Right atrium auricular region (tissue), 2 donors: ENCODE measurements around the gene NDRG3. TPM values are rescaled to one million over a fixed set of nuclear protein-coding genes. Genes with fewer than 3 reads are reported as not detected.

ENCODE experiments used
- DNase-seq: peaks from one replicate; pipeline ENCODE4 v3.0.0-alpha.2; 2019; ENCODE audit warnings: low spot score
- H3K27ac ChIP-seq, 2 donors: fragments of 200-600 bp; sonication (generic); 1 replicate in 1 of 2; 2 replicates in 1 of 2; pipeline ENCODE4 v1.5.1; 2016 to 2019
- H3K27me3 ChIP-seq, 2 donors: fragments of 200-600 bp; sonication (generic); one replicate each; pipeline versions ENCODE4 v1.5.1 to v1.6.0; 2017 to 2019
- H3K36me3 ChIP-seq: fragments of 200-600 bp; sonication (generic); one replicate; pipeline ENCODE4 v1.5.1; 2016
- H3K4me1 ChIP-seq, 2 donors: fragments of 200-600 bp; sonication (generic); one replicate each; pipeline versions ENCODE4 v1.5.1 to v1.6.0; 2017 to 2019
- H3K4me3 ChIP-seq, 2 donors: fragments of 200-600 bp; sonication (generic); 1 replicate in 1 of 2; 2 replicates in 1 of 2; pipeline ENCODE4 v1.5.1; 2017 to 2019; ENCODE audit warnings: mild to moderate bottlenecking in 1 of 2, moderate library complexity in 1 of 2
- H3K9me3 ChIP-seq, 2 donors: fragments of 200-600 bp; sonication (generic); one replicate each; pipeline ENCODE4 v1.5.1; 2019
- total RNA-seq, 2 donors: library from RNA; depleted of rRNA; stranded (reverse); fragments of >200 nt; gene quantifications; one replicate each; pipeline ENCODE4 v1.1.0, GENCODE V29; 2016
- TF ChIP-seq, protein P1 (sequence below), 2 donors: fragments of 200-600 bp; sonication (generic); IDR thresholded peaks; one replicate each; pipeline ENCODE4 v1.5.1; 2019; ENCODE audit warnings: antibody characterized with exemption in 2 of 2

Gene NDRG3
- total RNA-seq, 2 donors from 2014 or later = 19.7 to 33.9 TPM

DNA sequence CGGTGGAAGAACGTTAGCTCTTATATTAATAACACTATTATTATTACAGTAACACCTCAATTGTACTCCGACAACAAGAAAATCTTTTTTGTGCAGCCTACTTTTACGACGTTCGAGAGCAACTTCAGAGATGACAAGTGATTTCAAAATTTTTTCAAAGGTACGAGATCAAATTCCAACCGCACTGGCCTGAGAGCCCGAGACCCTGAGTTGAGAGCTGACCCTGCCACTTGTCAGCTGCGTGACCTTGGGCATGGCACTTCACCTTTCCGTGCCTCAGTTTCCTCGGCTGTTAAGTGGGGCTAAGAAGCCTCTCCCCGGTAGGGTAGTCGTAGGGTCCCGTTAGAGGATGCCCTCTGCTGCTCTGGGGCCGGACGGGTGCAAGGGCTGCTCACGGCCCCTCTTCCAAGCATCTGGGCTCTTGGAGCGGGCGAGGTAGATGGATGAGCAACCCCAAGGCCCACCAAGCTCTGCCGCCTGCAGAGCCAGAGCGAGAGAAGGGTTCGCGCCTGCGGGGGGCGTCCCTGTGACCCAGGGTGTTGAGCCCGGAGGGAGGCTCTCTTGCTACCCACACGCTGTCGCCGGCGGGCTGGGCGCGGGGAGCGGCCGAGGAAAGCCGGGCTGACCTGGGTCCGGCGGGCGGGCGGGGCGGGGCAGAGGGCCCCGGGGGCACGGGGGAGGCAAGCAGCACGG is 510 bp downstream of the NDRG3 start:
- Histone ChIP-seq H3K36me3 (no peaks in the 10 kb centered on the region), H3K4me1 (peaks cover 0 to 53% of the 10 kb centered on the region in 2 donors), H3K27ac (peak overlapping the region; percentile 90 to 94), H3K4me3 (peak overlapping the region; percentile 79 to 96), H3K27me3 (no peaks in the 10 kb centered on the region), H3K9me3 (no peaks in the 10 kb centered on the region)
- TF ChIP-seq, protein P1, sequence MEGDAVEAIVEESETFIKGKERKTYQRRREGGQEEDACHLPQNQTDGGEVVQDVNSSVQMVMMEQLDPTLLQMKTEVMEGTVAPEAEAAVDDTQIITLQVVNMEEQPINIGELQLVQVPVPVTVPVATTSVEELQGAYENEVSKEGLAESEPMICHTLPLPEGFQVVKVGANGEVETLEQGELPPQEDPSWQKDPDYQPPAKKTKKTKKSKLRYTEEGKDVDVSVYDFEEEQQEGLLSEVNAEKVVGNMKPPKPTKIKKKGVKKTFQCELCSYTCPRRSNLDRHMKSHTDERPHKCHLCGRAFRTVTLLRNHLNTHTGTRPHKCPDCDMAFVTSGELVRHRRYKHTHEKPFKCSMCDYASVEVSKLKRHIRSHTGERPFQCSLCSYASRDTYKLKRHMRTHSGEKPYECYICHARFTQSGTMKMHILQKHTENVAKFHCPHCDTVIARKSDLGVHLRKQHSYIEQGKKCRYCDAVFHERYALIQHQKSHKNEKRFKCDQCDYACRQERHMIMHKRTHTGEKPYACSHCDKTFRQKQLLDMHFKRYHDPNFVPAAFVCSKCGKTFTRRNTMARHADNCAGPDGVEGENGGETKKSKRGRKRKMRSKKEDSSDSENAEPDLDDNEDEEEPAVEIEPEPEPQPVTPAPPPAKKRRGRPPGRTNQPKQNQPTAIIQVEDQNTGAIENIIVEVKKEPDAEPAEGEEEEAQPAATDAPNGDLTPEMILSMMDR (IDR thresholded peaks at IDR 0.05) = no peak
- no peak for DNase-seq

DNA sequence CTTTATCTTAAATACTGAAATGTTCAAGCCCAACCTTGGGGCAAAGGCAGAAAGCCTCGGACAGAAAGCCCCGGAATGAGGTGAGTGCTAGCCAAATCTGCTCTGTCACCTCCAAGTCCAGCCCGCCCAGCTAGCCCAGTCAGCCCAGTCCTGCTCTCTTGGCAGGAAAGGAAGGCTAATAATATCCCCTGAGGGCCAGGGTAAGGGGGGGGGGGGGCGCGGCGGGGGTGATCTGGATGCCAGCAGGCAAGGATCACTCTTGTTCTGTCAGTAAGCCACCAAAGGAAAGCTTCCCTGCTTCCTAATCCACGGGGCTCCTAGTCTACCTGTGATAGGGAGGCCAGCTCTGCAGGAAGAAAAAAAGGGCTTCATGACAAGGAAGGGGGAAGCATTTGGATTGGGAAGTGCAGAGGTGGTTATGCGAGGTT is 1.1 kb downstream of the NDRG3 start:
- Histone ChIP-seq H3K27ac (peak overlapping the region; percentile 90 to 94), H3K9me3 (no peaks in the 10 kb centered on the region), H3K27me3 (no peaks in the 10 kb centered on the region), H3K4me1 (peaks cover 0 to 53% of the 10 kb centered on the region in 2 donors), H3K4me3 (peak overlapping the region; percentile 79 to 96), H3K36me3 (no peaks in the 10 kb centered on the region)
- no peak for DNase-seq
- TF ChIP-seq, protein P1 (IDR thresholded peaks at IDR 0.05) = no peak

- Histone ChIP-seq H3K4me1 (peaks cover 0 to 53% of the 10 kb centered on the region in 2 donors), H3K27me3 (no peaks in the 10 kb centered on the region), H3K27ac (peak overlapping the region; percentile 90 to 94), H3K9me3 (no peaks in the 10 kb centered on the region), H3K36me3 (no peaks in the 10 kb centered on the region), H3K4me3 (peak overlapping the region; percentile 6 to 79)
- no peak for DNase-seq
- TF ChIP-seq, protein P1 (IDR thresholded peaks at IDR 0.05) = no peak
These were observed 1.6 kb downstream of the NDRG3 start for GRCh38 chr20:36744243-36744642.

DNA sequence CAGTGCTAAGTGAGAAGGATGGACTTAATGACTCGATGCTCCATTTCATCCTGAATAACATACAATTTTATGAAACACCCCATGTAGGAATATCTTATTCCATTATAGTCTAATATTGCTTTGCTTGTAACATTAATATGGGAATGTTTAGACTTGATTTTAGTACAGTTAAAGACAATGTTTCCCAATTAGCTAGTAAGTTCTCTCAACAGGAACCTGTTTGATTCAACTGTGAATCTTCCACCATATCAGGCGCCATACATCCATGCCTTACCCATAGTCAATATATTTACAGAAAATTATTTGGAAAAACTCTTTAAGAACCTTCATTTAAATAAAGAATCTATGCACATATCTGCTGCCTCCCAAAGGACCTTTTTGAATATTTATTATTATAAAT is 3.3 kb downstream of the NDRG3 start:
- no peaks in the 10 kb centered on the region for H3K9me3 ChIP-seq
- H3K27ac ChIP-seq = peak overlapping the region in 1 of 2 donors; percentile 49
- H3K4me3 ChIP-seq = no peak overlapping the region
- DNase-seq = no peak
- H3K27me3 ChIP-seq = no peaks in the 10 kb centered on the region
- TF ChIP-seq, protein P1 (IDR thresholded peaks at IDR 0.05) = no peak
- H3K36me3 ChIP-seq = no peaks in the 10 kb centered on the region
- H3K4me1 ChIP-seq = peaks cover 0 to 48% of the 10 kb centered on the region in 2 donors

DNA sequence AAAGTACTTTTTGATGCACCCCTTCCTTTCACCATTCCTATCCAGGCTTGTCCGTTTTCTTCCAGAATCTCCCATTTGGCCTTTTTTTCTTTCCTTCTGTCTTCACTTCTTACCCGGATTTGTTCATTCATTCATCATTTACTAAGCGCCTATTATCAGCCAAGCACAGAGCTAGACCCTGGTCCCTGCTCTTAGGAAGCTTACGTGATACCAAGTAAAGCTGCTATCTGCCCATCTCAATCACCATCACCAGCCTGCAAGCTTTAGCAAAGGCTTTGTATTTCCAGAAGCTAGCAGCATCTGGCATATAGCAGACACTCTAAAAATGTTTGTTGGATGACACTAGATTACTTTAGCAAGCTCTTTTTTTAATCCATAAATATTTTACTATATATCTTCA is 4.8 kb downstream of the NDRG3 start:
- Histone ChIP-seq H3K4me3 (no peak overlapping the region), H3K36me3 (no peaks in the 10 kb centered on the region), H3K27me3 (no peaks in the 10 kb centered on the region), H3K9me3 (no peaks in the 10 kb centered on the region), H3K27ac (peak overlapping the region in 1 of 2 donors; percentile 49), H3K4me1 (peaks cover 0 to 50% of the 10 kb centered on the region in 2 donors)
- no peak for DNase-seq
- TF ChIP-seq, protein P1 (IDR thresholded peaks at IDR 0.05) = no peak

- Histone ChIP-seq H3K27ac (no peak overlapping the region), H3K27me3 (no peaks in the 10 kb centered on the region), H3K4me3 (no peak overlapping the region), H3K9me3 (no peaks in the 10 kb centered on the region), H3K4me1 (peaks cover 0 to 41% of the 10 kb centered on the region in 2 donors), H3K36me3 (no peaks in the 10 kb centered on the region)
- DNase-seq = no peak
- TF ChIP-seq, protein P1 (IDR thresholded peaks at IDR 0.05) = no peak
These were observed 8.7 kb downstream of the NDRG3 start for GRCh38 chr20:36737183-36737499.
